WERI-Rb-1 (cell line): Measurements from ENCODE around the gene ZNF583.
A peak's percentile ranks its signal among the peaks of the same experiment; 100 is the strongest.

Source experiments
- DNase-seq: peaks from one replicate; pipeline ENCODE4 v3.0.0-alpha.2; 2020
- H3K27ac ChIP-seq: fragments of 250-450 bp; sonication (Bioruptor Pico); 2 replicates; pipeline ENCODE4 v1.5.1; 2020; ENCODE audit warnings: mild to moderate bottlenecking, moderate library complexity
- H3K27me3 ChIP-seq: fragments of 250-450 bp; sonication (Bioruptor Pico); 2 replicates; pipeline ENCODE4 v1.5.1; 2021; ENCODE audit warnings: mild to moderate bottlenecking, low read depth, moderate library complexity; ENCODE audit not compliant: insufficient read depth, severe bottlenecking
- H3K36me3 ChIP-seq: fragments of 250-450 bp; sonication (Bioruptor Pico); 2 replicates; pipeline ENCODE4 v1.5.1; 2020; ENCODE audit warnings: mild to moderate bottlenecking, moderate library complexity
- H3K4me3 ChIP-seq: 2 replicates; pipeline ENCODE4 v1.5.1; 2011; ENCODE audit warnings: low read depth, mild to moderate bottlenecking, control low read depth, low read length
- H3K9me3 ChIP-seq: fragments of 250-450 bp; sonication (Bioruptor Pico); 2 replicates; pipeline ENCODE4 v1.5.1; 2021; ENCODE audit warnings: mild to moderate bottlenecking, moderate library complexity; ENCODE audit not compliant: severe bottlenecking
- CTCF ChIP-seq: IDR thresholded peaks from 2 replicates; pipeline ENCODE4 v1.5.1; 2011; ENCODE audit warnings: low read depth, mild to moderate bottlenecking, control low read depth, inconsistent platforms, low read length

ZNF583 gene

DNA sequence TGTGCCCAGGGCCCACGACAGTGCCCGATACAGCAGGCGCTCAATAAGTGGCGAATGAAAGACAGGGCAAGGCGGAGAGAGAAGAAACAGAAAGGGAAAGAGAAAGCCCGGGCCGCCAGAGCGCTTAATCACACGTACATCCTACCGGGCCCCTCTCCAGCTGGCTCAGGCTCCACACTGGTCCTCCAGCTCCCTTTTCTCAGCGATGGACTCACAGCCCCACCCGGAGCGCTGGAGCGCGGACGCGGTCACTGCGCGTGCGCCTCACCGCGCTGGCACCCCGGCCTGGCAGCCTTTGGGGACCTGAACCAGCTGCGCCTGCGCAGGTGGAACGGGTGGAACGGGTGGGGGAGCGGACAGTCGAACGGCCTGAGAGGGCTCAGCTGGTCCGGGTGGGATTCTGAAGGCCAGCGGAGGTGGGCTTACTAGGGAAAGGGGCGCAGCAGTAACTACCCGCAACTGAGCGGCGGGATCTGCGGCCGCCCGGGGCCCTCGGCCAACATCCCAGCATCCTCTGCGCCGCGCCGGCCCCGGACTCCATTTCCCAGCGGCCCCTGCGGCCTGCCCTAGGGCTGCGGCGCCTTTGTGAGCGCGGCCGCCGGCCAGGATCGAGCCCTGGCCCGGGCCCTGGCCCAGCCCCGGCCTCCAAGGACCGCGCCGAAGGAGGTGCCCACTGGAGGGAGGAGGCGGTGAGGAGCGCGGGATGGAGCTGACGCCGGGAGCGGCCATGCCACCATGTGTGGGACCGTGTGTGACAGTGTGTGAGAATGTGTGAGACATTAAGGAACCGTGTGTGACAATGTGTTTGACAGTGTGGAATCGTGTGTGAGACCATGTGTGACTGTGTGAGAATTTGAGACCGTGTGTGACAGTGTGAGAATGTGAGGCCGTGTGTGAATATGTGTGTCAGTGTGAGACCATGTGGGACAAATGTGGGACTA is at the start of gene ZNF583:
TSS of gene ZNF583 (plus strand) at position 569 of the 941 bp plus-strand sequence. CDS start 2,783 bp downstream, outside the sequence.
- peak within 1 kb of the TSS; percentile 99 for H3K27ac ChIP-seq
- peaks cover 26% of the 10 kb centered on the region for H3K36me3 ChIP-seq
- DNase-seq = peak; percentile 93
- H3K9me3 ChIP-seq = peaks cover 2% of the 10 kb centered on the region
- no peak for TF ChIP-seq CTCF
- H3K27me3 ChIP-seq = no peaks in the 10 kb centered on the region
- H3K4me3 ChIP-seq = peak within 1 kb of the TSS; percentile 85

DNA sequence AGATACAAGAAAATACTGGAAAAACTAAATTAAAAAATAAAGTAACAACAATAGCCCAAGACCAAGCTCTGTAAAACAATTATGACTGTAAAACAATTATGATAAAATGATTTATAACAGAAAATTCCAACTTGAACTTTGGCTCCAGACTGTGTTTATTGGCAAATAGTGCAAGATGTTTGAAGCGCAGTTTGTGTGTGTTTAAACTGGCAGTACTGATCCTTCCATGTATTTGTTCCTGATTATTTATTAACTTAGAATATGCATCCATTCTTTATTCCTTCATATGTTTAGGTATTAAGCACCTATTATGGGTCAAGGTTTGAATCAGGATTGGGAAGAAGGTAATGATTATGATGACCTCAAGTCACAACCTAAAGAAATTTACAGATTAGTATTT is 48.6 kb upstream of the ZNF583 start:
- Histone ChIP-seq H3K27ac (no peak overlapping the region), H3K9me3 (no peaks in the 10 kb centered on the region), H3K4me3 (no peak overlapping the region), H3K36me3 (no peaks in the 10 kb centered on the region), H3K27me3 (no peaks in the 10 kb centered on the region)
- TF ChIP-seq CTCF = no peak
- DNase-seq = no peak

- no peak for TF ChIP-seq CTCF
- peaks cover 8% of the 10 kb centered on the region; the same call in 1 of the 2 replicates for H3K36me3 ChIP-seq
- no peak overlapping the region for H3K4me3 ChIP-seq
- DNase-seq = no peak
- H3K9me3 ChIP-seq = peaks cover 3% of the 10 kb centered on the region
- no peaks in the 10 kb centered on the region for H3K27me3 ChIP-seq
- no peak overlapping the region for H3K27ac ChIP-seq
Observed at GRCh38 chr19:56356944-56357343, 47.2 kb upstream of the ZNF583 start.

GRCh38 chr19:56360841-56361240 is 43.3 kb upstream of the ZNF583 start:
- no peaks in the 10 kb centered on the region for H3K27me3 ChIP-seq
- no peak for TF ChIP-seq CTCF
- peaks cover 8% of the 10 kb centered on the region; the same call in 1 of the 2 replicates for H3K36me3 ChIP-seq
- no peak for DNase-seq
- no peak overlapping the region for H3K4me3 ChIP-seq
- no peak overlapping the region for H3K27ac ChIP-seq
- peaks cover 6% of the 10 kb centered on the region for H3K9me3 ChIP-seq

DNA sequence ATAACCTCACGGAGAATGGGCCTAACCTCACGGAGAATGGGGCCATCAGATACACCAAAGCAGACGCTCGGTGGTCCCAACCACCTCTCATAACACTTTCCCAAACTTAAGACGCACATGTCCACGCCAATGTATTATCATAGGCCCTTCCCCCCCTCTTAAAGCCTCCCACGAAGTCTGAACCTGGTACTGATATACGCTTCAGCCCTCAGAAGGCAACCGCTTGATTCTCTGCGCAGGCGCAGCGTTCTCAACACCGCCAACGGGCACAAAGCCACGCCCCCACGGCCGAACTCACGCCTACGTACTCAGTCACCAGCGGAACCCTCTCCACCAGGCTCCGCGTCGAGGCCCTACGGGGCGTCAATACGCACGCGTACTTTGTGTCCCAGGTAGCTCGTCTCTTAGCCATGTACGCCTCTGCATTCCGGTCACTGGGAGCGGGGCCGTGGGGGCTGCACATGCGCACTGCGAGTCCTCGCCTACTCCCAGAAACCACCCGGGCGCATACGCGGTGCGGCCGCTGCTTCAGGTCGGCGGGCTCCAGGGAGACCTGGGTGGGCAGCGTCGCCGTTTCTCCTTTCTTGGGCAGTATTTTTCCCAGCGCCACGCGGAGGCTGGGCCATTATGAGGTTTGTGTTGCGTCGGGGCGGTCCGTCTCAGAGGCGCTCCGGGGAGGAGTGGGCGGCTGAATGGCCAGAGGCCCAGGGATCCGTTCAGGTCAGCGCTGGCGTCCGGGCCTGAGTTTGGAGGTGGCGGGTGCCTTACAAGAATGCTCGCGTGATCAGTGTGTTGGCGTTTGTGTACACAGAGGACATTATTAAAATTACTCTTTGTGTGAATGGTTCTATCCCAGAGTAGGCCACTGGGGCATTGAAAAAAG is 36.1 kb upstream of the ZNF583 start:
- H3K36me3 ChIP-seq = peaks cover 44% of the 10 kb centered on the region
- peak; percentile 98 for DNase-seq
- TF ChIP-seq CTCF = no peak
- H3K4me3 ChIP-seq = peak overlapping the region; percentile 97
- peaks cover 3% of the 10 kb centered on the region for H3K9me3 ChIP-seq
- H3K27ac ChIP-seq = peak overlapping the region; percentile 84
- no peaks in the 10 kb centered on the region for H3K27me3 ChIP-seq
